ENCODE data around the gene BPIFB2. TPM values are rescaled to one million over a fixed set of nuclear protein-coding genes. Genes with fewer than 3 reads are reported as not detected.

Gene BPIFB2
- total and polyA plus RNA-seq, 10 of the 15 experiments (the other 5 are each of a cell fraction or from before 2014, with no cell fraction given) = not detected

Other genes with a start within 250 kb of the BPIFB2 start
Only the 7 nearest of the 10 such genes appear.
- 85.2 and 108 TPM in 2 replicates for gene MAPRE1, start 187.8 kb upstream of the BPIFB2 start, total RNA-seq (2014; rRNA removed)
- 83.2 and 89.2 TPM in 2 replicates for gene MAPRE1, start 187.8 kb upstream of the BPIFB2 start, total RNA-seq (2014; rRNA removed; fragmentation: Illumina TruSeq; extraction: Trizol)
- gene MAPRE1, start 187.8 kb upstream of the BPIFB2 start, total RNA-seq (2021) = 133 TPM in 2 replicates
- 117 and 137 TPM in 2 replicates for gene MAPRE1, start 187.8 kb upstream of the BPIFB2 start, polyA plus RNA-seq (2011; rRNA removed)
- gene MAPRE1, start 187.8 kb upstream of the BPIFB2 start, polyA plus RNA-seq (2014; fragmentation: Illumina TruSeq; extraction: Trizol) = 151 and 168 TPM in 2 replicates
- gene MAPRE1, start 187.8 kb upstream of the BPIFB2 start, polyA plus RNA-seq (2014; fragmentation: Nextera tagmentation; extraction: Ambion mirVana) = 100 to 1,000 TPM; 128 to 142 TPM
- gene MAPRE1, start 187.8 kb upstream of the BPIFB2 start, polyA plus RNA-seq (2014; rRNA removed) = 108 and 117 TPM in 2 replicates
- 100 to 1,000 TPM; 108 to 109 TPM for gene MAPRE1, start 187.8 kb upstream of the BPIFB2 start, polyA plus RNA-seq (2016; fragmentation: Nextera tagmentation; extraction: Ambion mirVana)
- 0.06 TPM in 1 of 2 replicates, not detected in the other for gene EFCAB8, start 148.8 kb upstream of the BPIFB2 start, total RNA-seq (2014; rRNA removed)
- gene EFCAB8, start 148.8 kb upstream of the BPIFB2 start, total RNA-seq (2014; rRNA removed; fragmentation: Illumina TruSeq; extraction: Trizol) = 0.04 TPM in 1 of 2 replicates, not detected in the other
- gene EFCAB8, start 148.8 kb upstream of the BPIFB2 start, total RNA-seq (2021) = 0.05 and 0.18 TPM in 2 replicates
- 0.20 TPM in 1 of 2 replicates, not detected in the other for gene EFCAB8, start 148.8 kb upstream of the BPIFB2 start, polyA plus RNA-seq (2011; rRNA removed)
- gene EFCAB8, start 148.8 kb upstream of the BPIFB2 start, polyA plus RNA-seq (2014; fragmentation: Illumina TruSeq; extraction: Trizol) = 0.06 TPM in 1 of 2 replicates, not detected in the other
- not detected for gene EFCAB8, start 148.8 kb upstream of the BPIFB2 start, polyA plus RNA-seq (2014; fragmentation: Nextera tagmentation; extraction: Ambion mirVana)
- 0.08 and 0.57 TPM in 2 replicates for gene EFCAB8, start 148.8 kb upstream of the BPIFB2 start, polyA plus RNA-seq (2014; rRNA removed)
- gene EFCAB8, start 148.8 kb upstream of the BPIFB2 start, polyA plus RNA-seq (2016; fragmentation: Nextera tagmentation; extraction: Ambion mirVana) = under 1 TPM in 1 of 2 experiments, not detected in 1; 0.05 TPM
- gene SUN5, start 3.3 kb upstream of the BPIFB2 start, total RNA-seq (2014; rRNA removed) = not detected in 2 replicates
- not detected in 2 replicates for gene SUN5, start 3.3 kb upstream of the BPIFB2 start, total RNA-seq (2014; rRNA removed; fragmentation: Illumina TruSeq; extraction: Trizol)
- not detected in 2 replicates for gene SUN5, start 3.3 kb upstream of the BPIFB2 start, total RNA-seq (2021)
- not detected in 2 replicates for gene SUN5, start 3.3 kb upstream of the BPIFB2 start, polyA plus RNA-seq (2011; rRNA removed)
- not detected in 2 replicates for gene SUN5, start 3.3 kb upstream of the BPIFB2 start, polyA plus RNA-seq (2014; fragmentation: Illumina TruSeq; extraction: Trizol)
- not detected for gene SUN5, start 3.3 kb upstream of the BPIFB2 start, polyA plus RNA-seq (2014; fragmentation: Nextera tagmentation; extraction: Ambion mirVana)
- gene SUN5, start 3.3 kb upstream of the BPIFB2 start, polyA plus RNA-seq (2014; rRNA removed) = not detected in 2 replicates
- gene SUN5, start 3.3 kb upstream of the BPIFB2 start, polyA plus RNA-seq (2016; fragmentation: Nextera tagmentation; extraction: Ambion mirVana) = not detected
- gene BPIFB6, start 23.9 kb downstream of the BPIFB2 start, total RNA-seq (2014; rRNA removed) = not detected in 2 replicates
- gene BPIFB6, start 23.9 kb downstream of the BPIFB2 start, total RNA-seq (2014; rRNA removed; fragmentation: Illumina TruSeq; extraction: Trizol) = not detected in 2 replicates
- not detected in 2 replicates for gene BPIFB6, start 23.9 kb downstream of the BPIFB2 start, total RNA-seq (2021)
- not detected in 2 replicates for gene BPIFB6, start 23.9 kb downstream of the BPIFB2 start, polyA plus RNA-seq (2011; rRNA removed)
- not detected in 2 replicates for gene BPIFB6, start 23.9 kb downstream of the BPIFB2 start, polyA plus RNA-seq (2014; fragmentation: Illumina TruSeq; extraction: Trizol)
- gene BPIFB6, start 23.9 kb downstream of the BPIFB2 start, polyA plus RNA-seq (2014; fragmentation: Nextera tagmentation; extraction: Ambion mirVana) = not detected
- not detected in 2 replicates for gene BPIFB6, start 23.9 kb downstream of the BPIFB2 start, polyA plus RNA-seq (2014; rRNA removed)
- not detected for gene BPIFB6, start 23.9 kb downstream of the BPIFB2 start, polyA plus RNA-seq (2016; fragmentation: Nextera tagmentation; extraction: Ambion mirVana)
- gene BPIFB3, start 46.2 kb downstream of the BPIFB2 start, total RNA-seq (2014; rRNA removed) = not detected in 2 replicates
- not detected in 2 replicates for gene BPIFB3, start 46.2 kb downstream of the BPIFB2 start, total RNA-seq (2014; rRNA removed; fragmentation: Illumina TruSeq; extraction: Trizol)
- not detected in 2 replicates for gene BPIFB3, start 46.2 kb downstream of the BPIFB2 start, total RNA-seq (2021)
- not detected in 2 replicates for gene BPIFB3, start 46.2 kb downstream of the BPIFB2 start, polyA plus RNA-seq (2011; rRNA removed)
- gene BPIFB3, start 46.2 kb downstream of the BPIFB2 start, polyA plus RNA-seq (2014; fragmentation: Illumina TruSeq; extraction: Trizol) = not detected in 2 replicates
- gene BPIFB3, start 46.2 kb downstream of the BPIFB2 start, polyA plus RNA-seq (2014; fragmentation: Nextera tagmentation; extraction: Ambion mirVana) = not detected
- not detected in 2 replicates for gene BPIFB3, start 46.2 kb downstream of the BPIFB2 start, polyA plus RNA-seq (2014; rRNA removed)
- gene BPIFB3, start 46.2 kb downstream of the BPIFB2 start, polyA plus RNA-seq (2016; fragmentation: Nextera tagmentation; extraction: Ambion mirVana) = not detected
- gene BPIFB4, start 71.9 kb downstream of the BPIFB2 start, total RNA-seq (2014; rRNA removed) = not detected in 2 replicates
- gene BPIFB4, start 71.9 kb downstream of the BPIFB2 start, total RNA-seq (2014; rRNA removed; fragmentation: Illumina TruSeq; extraction: Trizol) = not detected in 2 replicates
- not detected in 2 replicates for gene BPIFB4, start 71.9 kb downstream of the BPIFB2 start, total RNA-seq (2021)
- not detected in 2 replicates for gene BPIFB4, start 71.9 kb downstream of the BPIFB2 start, polyA plus RNA-seq (2011; rRNA removed)
- gene BPIFB4, start 71.9 kb downstream of the BPIFB2 start, polyA plus RNA-seq (2014; fragmentation: Illumina TruSeq; extraction: Trizol) = not detected in 2 replicates
- gene BPIFB4, start 71.9 kb downstream of the BPIFB2 start, polyA plus RNA-seq (2014; fragmentation: Nextera tagmentation; extraction: Ambion mirVana) = not detected
- not detected in 2 replicates for gene BPIFB4, start 71.9 kb downstream of the BPIFB2 start, polyA plus RNA-seq (2014; rRNA removed)
- under 1 TPM in 1 of 2 experiments, not detected in 1; 0.12 TPM for gene BPIFB4, start 71.9 kb downstream of the BPIFB2 start, polyA plus RNA-seq (2016; fragmentation: Nextera tagmentation; extraction: Ambion mirVana)
- not detected in 2 replicates for gene BPIFA2, start 160.5 kb downstream of the BPIFB2 start, total RNA-seq (2014; rRNA removed)
- gene BPIFA2, start 160.5 kb downstream of the BPIFB2 start, total RNA-seq (2014; rRNA removed; fragmentation: Illumina TruSeq; extraction: Trizol) = not detected in 2 replicates
- not detected in 2 replicates for gene BPIFA2, start 160.5 kb downstream of the BPIFB2 start, total RNA-seq (2021)
- gene BPIFA2, start 160.5 kb downstream of the BPIFB2 start, polyA plus RNA-seq (2011; rRNA removed) = not detected in 2 replicates
- gene BPIFA2, start 160.5 kb downstream of the BPIFB2 start, polyA plus RNA-seq (2014; fragmentation: Illumina TruSeq; extraction: Trizol) = not detected in 2 replicates
- gene BPIFA2, start 160.5 kb downstream of the BPIFB2 start, polyA plus RNA-seq (2014; fragmentation: Nextera tagmentation; extraction: Ambion mirVana) = not detected
- not detected in 2 replicates for gene BPIFA2, start 160.5 kb downstream of the BPIFB2 start, polyA plus RNA-seq (2014; rRNA removed)
- not detected for gene BPIFA2, start 160.5 kb downstream of the BPIFB2 start, polyA plus RNA-seq (2016; fragmentation: Nextera tagmentation; extraction: Ambion mirVana)

Measured in GM12878 (cell line).